Mesendoderm (in vitro differentiated cells): ENCODE measurements around the gene TOP2B.

Experiments used
- DNase-seq: peaks from one replicate; pipeline ENCODE4 v3.0.0; 2013
- H2AK5ac ChIP-seq: 2 replicates; pipeline ENCODE4 v1.6.1; 2013; ENCODE audit warnings: low read length, inconsistent platforms
- H2BK120ac ChIP-seq: 2 replicates; pipeline ENCODE4 v1.6.1; 2013; ENCODE audit warnings: low read depth, mild to moderate bottlenecking, low read length, moderate library complexity, mixed read lengths
- H2BK15ac ChIP-seq: replicated peaks from 2 replicates; pipeline ENCODE4 v1.6.1; 2013; ENCODE audit warnings: low read depth, mild to moderate bottlenecking, moderate library complexity
- H2BK5ac ChIP-seq: 2 replicates; pipeline ENCODE4 v1.6.1; 2013; ENCODE audit warnings: low read length, inconsistent platforms
- H3K18ac ChIP-seq: 2 replicates; pipeline ENCODE4 v1.6.1; 2013; ENCODE audit warnings: mild to moderate bottlenecking, low read length, mixed read lengths
- H3K23ac ChIP-seq: one replicate; pipeline ENCODE4 v1.6.1; 2013; ENCODE audit warnings: low read length
- H3K27ac ChIP-seq: 2 replicates; pipeline ENCODE4 v1.5.1; 2013; ENCODE audit warnings: low read depth, mild to moderate bottlenecking, inconsistent platforms, low read length, moderate library complexity
- H3K27me3 ChIP-seq: 2 replicates; pipeline ENCODE4 v1.6.1; 2013; ENCODE audit warnings: low read length, control low read depth, mild to moderate bottlenecking, inconsistent platforms; ENCODE audit not compliant: insufficient read depth, poor library complexity
- H3K36me3 ChIP-seq: 2 replicates; pipeline ENCODE4 v1.6.1; 2013; ENCODE audit warnings: low read length, inconsistent platforms; ENCODE audit not compliant: control insufficient read depth, insufficient read depth
- H3K4ac ChIP-seq: one replicate; pipeline ENCODE4 v1.6.1; 2013; ENCODE audit warnings: low read depth, mild to moderate bottlenecking, low read length, moderate library complexity
- H3K4me1 ChIP-seq: 2 replicates; pipeline ENCODE4 v1.6.1; 2013; ENCODE audit warnings: low read depth, low read length, inconsistent platforms; ENCODE audit not compliant: control insufficient read depth
- H3K4me2 ChIP-seq: 2 replicates; pipeline ENCODE4 v1.6.1; 2013; ENCODE audit warnings: low read length
- H3K4me3 ChIP-seq: 2 replicates; pipeline ENCODE4 v1.5.1; 2013; ENCODE audit warnings: mild to moderate bottlenecking, low read length
- H3K56ac ChIP-seq: one replicate; pipeline ENCODE4 v1.6.1; 2013; ENCODE audit warnings: low read length
- H3K79me1 ChIP-seq: 2 replicates; pipeline ENCODE4 v1.6.1; 2013; ENCODE audit warnings: low read length, inconsistent platforms
- H3K79me2 ChIP-seq: 2 replicates; pipeline ENCODE4 v1.6.1; 2013; ENCODE audit warnings: mild to moderate bottlenecking, low read length; ENCODE audit not compliant: control insufficient read depth, insufficient read depth
- H3K9ac ChIP-seq: 2 replicates; pipeline ENCODE4 v1.6.1; 2013; ENCODE audit warnings: low read length, inconsistent platforms
- H4K5ac ChIP-seq: one replicate; pipeline ENCODE4 v1.6.1; 2013; ENCODE audit warnings: low read length
- H4K8ac ChIP-seq: one replicate; pipeline ENCODE4 v1.6.1; 2013; ENCODE audit warnings: low read depth, mild to moderate bottlenecking, control low read depth, low read length, moderate library complexity
- WGBS: extraction: QIAGEN DNeasy Blood & Tissue Kit; methylation state at CpG from one replicate; pipeline ENCODE4 v1.1.7; 2013; ENCODE audit warnings: low lambda C conversion rate, missing lambda C conversion rate; ENCODE audit not compliant: insufficient coverage; ENCODE audit errors: extremely low coverage; 5-methylcytosine and 5-hydroxymethylcytosine counted together

TOP2B gene

GRCh38 chr3:25658836-25659235 lies 5.9 kb downstream of the TOP2B start:
- no peak overlapping the region for H3K9ac ChIP-seq
- H3K79me2 ChIP-seq, result peaks cover 53% of the 10 kb centered on the region
- no peaks in the 10 kb centered on the region for H3K27me3 ChIP-seq
- WGBS, result no CpG with 5 or more reads among the region's 1 CpG
- H3K23ac ChIP-seq, result no peak overlapping the region
- H3K27ac ChIP-seq, result no peak overlapping the region
- no peak overlapping the region for H3K4ac ChIP-seq
- H3K79me1 ChIP-seq, result peaks cover 2% of the 10 kb centered on the region
- DNase-seq, result no peak
- no peak overlapping the region for H2AK5ac ChIP-seq
- no peak overlapping the region for H3K18ac ChIP-seq
- no peak overlapping the region for H3K56ac ChIP-seq
- no peak overlapping the region for H2BK5ac ChIP-seq
- no peak overlapping the region for H3K4me3 ChIP-seq
- H2BK15ac ChIP-seq, result no peak overlapping the region
- no peak overlapping the region for H2BK120ac ChIP-seq
- no peaks in the 10 kb centered on the region for H3K36me3 ChIP-seq
- no peak overlapping the region for H3K4me2 ChIP-seq
- H4K5ac ChIP-seq, result no peak overlapping the region
- peaks cover 4% of the 10 kb centered on the region for H3K4me1 ChIP-seq
- H4K8ac ChIP-seq, result no peak overlapping the region

- Histone ChIP-seq H3K9ac (no peak overlapping the region), H3K79me2 (peaks cover 48% of the 10 kb centered on the region), H3K4ac (no peak overlapping the region), H3K18ac (no peak overlapping the region), H3K79me1 (no peaks in the 10 kb centered on the region), H2BK5ac (no peak overlapping the region), H2BK15ac (no peak overlapping the region), H2AK5ac (no peak overlapping the region), H3K4me1 (peaks cover 4% of the 10 kb centered on the region), H2BK120ac (no peak overlapping the region), H3K4me3 (no peak overlapping the region), H3K56ac (no peak overlapping the region), H3K23ac (no peak overlapping the region), H4K8ac (no peak overlapping the region), H3K27ac (no peak overlapping the region), H3K4me2 (no peak overlapping the region), H4K5ac (no peak overlapping the region), H3K36me3 (no peaks in the 10 kb centered on the region), H3K27me3 (no peaks in the 10 kb centered on the region)
- DNase-seq, result no peak
Measured at GRCh38 chr3:25657293-25657692, 7.4 kb downstream of the TOP2B start.

- Histone ChIP-seq H3K18ac (no peak overlapping the region), H3K4me3 (no peak overlapping the region), H2AK5ac (no peak overlapping the region), H3K79me2 (peaks cover 50% of the 10 kb centered on the region), H4K5ac (no peak overlapping the region), H2BK15ac (no peak overlapping the region), H2BK120ac (no peak overlapping the region), H3K56ac (no peak overlapping the region), H3K36me3 (no peaks in the 10 kb centered on the region), H3K4me2 (no peak overlapping the region), H3K27ac (no peak overlapping the region), H3K9ac (no peak overlapping the region), H3K79me1 (no peaks in the 10 kb centered on the region), H4K8ac (no peak overlapping the region), H3K23ac (no peak overlapping the region), H3K4ac (no peak overlapping the region), H2BK5ac (no peak overlapping the region), H3K4me1 (peaks cover 4% of the 10 kb centered on the region), H3K27me3 (no peaks in the 10 kb centered on the region)
- no peak for DNase-seq
- no CpG with 5 or more reads among the region's 2 CpGs for WGBS
Measured at GRCh38 chr3:25655659-25656058, 9.0 kb downstream of the TOP2B start.

- Histone ChIP-seq H3K18ac (no peak overlapping the region), H3K79me1 (no peaks in the 10 kb centered on the region), H2BK5ac (no peak overlapping the region), H2BK15ac (no peak overlapping the region), H3K4me3 (no peak overlapping the region), H3K79me2 (peaks cover 51% of the 10 kb centered on the region), H3K9ac (no peak overlapping the region), H3K36me3 (no peaks in the 10 kb centered on the region), H3K4me1 (peaks cover 4% of the 10 kb centered on the region), H3K56ac (no peak overlapping the region), H2AK5ac (no peak overlapping the region), H3K4me2 (no peak overlapping the region), H4K5ac (no peak overlapping the region), H3K4ac (no peak overlapping the region), H3K27me3 (no peaks in the 10 kb centered on the region), H2BK120ac (no peak overlapping the region), H4K8ac (no peak overlapping the region), H3K23ac (no peak overlapping the region), H3K27ac (no peak overlapping the region)
- no peak for DNase-seq
Measured at GRCh38 chr3:25654576-25654975, 10.1 kb downstream of the TOP2B start.

- no peak overlapping the region for H3K23ac ChIP-seq
- H3K4me2 ChIP-seq, result no peak overlapping the region
- DNase-seq, result no peak
- H3K27ac ChIP-seq, result no peak overlapping the region
- no peak overlapping the region for H3K56ac ChIP-seq
- H3K4me3 ChIP-seq, result no peak overlapping the region
- H3K4ac ChIP-seq, result no peak overlapping the region
- no peak overlapping the region for H2AK5ac ChIP-seq
- peaks cover 4% of the 10 kb centered on the region for H3K4me1 ChIP-seq
- H4K8ac ChIP-seq, result no peak overlapping the region
- no peak overlapping the region for H2BK120ac ChIP-seq
- H3K18ac ChIP-seq, result no peak overlapping the region
- H4K5ac ChIP-seq, result no peak overlapping the region
- H2BK15ac ChIP-seq, result no peak overlapping the region
- peaks cover 48% of the 10 kb centered on the region for H3K79me2 ChIP-seq
- WGBS, result no CpG with 5 or more reads among the region's 3 CpGs
- no peaks in the 10 kb centered on the region for H3K27me3 ChIP-seq
- no peak overlapping the region for H3K9ac ChIP-seq
- H3K79me1 ChIP-seq, result no peaks in the 10 kb centered on the region
- H3K36me3 ChIP-seq, result no peaks in the 10 kb centered on the region
- H2BK5ac ChIP-seq, result no peak overlapping the region
Measured at GRCh38 chr3:25653322-25653721, 11.4 kb downstream of the TOP2B start.

GRCh38 chr3:25652921-25653320 lies 11.8 kb downstream of the TOP2B start:
- Histone ChIP-seq H2BK5ac (no peak overlapping the region), H4K8ac (no peak overlapping the region), H3K79me1 (no peaks in the 10 kb centered on the region), H2BK120ac (no peak overlapping the region), H3K4me3 (no peak overlapping the region), H3K27me3 (no peaks in the 10 kb centered on the region), H4K5ac (no peak overlapping the region), H3K27ac (no peak overlapping the region), H3K4me2 (no peak overlapping the region), H3K23ac (no peak overlapping the region), H3K79me2 (peaks cover 50% of the 10 kb centered on the region), H2AK5ac (no peak overlapping the region), H3K4ac (no peak overlapping the region), H3K9ac (no peak overlapping the region), H3K18ac (no peak overlapping the region), H3K4me1 (peaks cover 4% of the 10 kb centered on the region), H2BK15ac (no peak overlapping the region), H3K36me3 (no peaks in the 10 kb centered on the region), H3K56ac (no peak overlapping the region)
- no CpG with 5 or more reads among the region's 1 CpG for WGBS
- no peak for DNase-seq
